HepG2 (cell line): ENCODE data around the gene ABCA3. TPM values are rescaled to one million over a fixed set of nuclear protein-coding genes. Genes with fewer than 3 reads are reported as not detected.

Experiments used
- KLF15 ChIP-seq: sonication (generic); formaldehyde crosslinking; IDR thresholded peaks from 2 replicates; pipeline ENCODE4 v1.8.1; 2023; ENCODE audit warnings: borderline replicate concordance, mild to moderate bottlenecking, inconsistent platforms, missing genetic modification reagents, mixed read lengths
- NFE2 ChIP-seq: sonication (generic); formaldehyde crosslinking; IDR thresholded peaks from 2 replicates; pipeline ENCODE4 v1.4.0; 2020; ENCODE audit warnings: missing genetic modification reagents
- PAXIP1 ChIP-seq: sonication (generic); formaldehyde crosslinking; conservative IDR thresholded peaks from 2 replicates; pipeline ENCODE4 v1.4.0; 2020; ENCODE audit warnings: mild to moderate bottlenecking, missing genetic modification reagents, moderate library complexity
- SAFB2 ChIP-seq: sonication (generic); formaldehyde crosslinking; IDR thresholded peaks from 2 replicates; pipeline ENCODE4 v1.5.1; 2020; ENCODE audit warnings: missing genetic modification reagents, low read depth, mild to moderate bottlenecking, borderline replicate concordance
- TBX2 ChIP-seq: sonication (generic); formaldehyde crosslinking; IDR thresholded peaks from 2 replicates; pipeline ENCODE4 v1.5.0; 2020; ENCODE audit warnings: missing genetic modification reagents, mild to moderate bottlenecking, borderline replicate concordance
- YEATS4 ChIP-seq: sonication (generic); formaldehyde crosslinking; IDR thresholded peaks from 2 replicates; pipeline ENCODE4 v1.4.0; 2020; ENCODE audit warnings: missing genetic modification reagents, borderline replicate concordance
- ZBTB10 ChIP-seq: sonication (generic); formaldehyde crosslinking; IDR thresholded peaks from 2 replicates; pipeline ENCODE4 v1.4.0; 2020; ENCODE audit warnings: missing genetic modification reagents, borderline replicate concordance
- ZBTB40 ChIP-seq, 2 experiments: fragments of 450-650 bp in 1 of 2; sonication (generic) in 1 of 2; formaldehyde crosslinking in 1 of 2; IDR thresholded peaks; 2 replicates each; pipeline versions ENCODE4 v1.6.1 to v1.8.0; 2016 to 2022; ENCODE audit warnings: antibody characterized with exemption in 1 of 2, mild to moderate bottlenecking in 1 of 2, missing genetic modification reagents in 1 of 2
- ZNF17 ChIP-seq: sonication (generic); formaldehyde crosslinking; IDR thresholded peaks from 2 replicates; pipeline ENCODE4 v1.5.0; 2020; ENCODE audit warnings: mild to moderate bottlenecking, missing genetic modification reagents
- polyA plus RNA-seq, 8 experiments: library from polyadenylated mRNA; depleted of rRNA in 3 of 8; stranded (reverse) in 7 of 8; unstranded in 1 of 8; fragments of >200 nt; fragmentation: Illumina TruSeq in 4 of 8; extraction: Trizol in 4 of 8; gene quantifications; 2 replicates each; pipeline versions ENCODE4 v1.2.1 to v1.2.3, GENCODE V29; 2011 to 2016; ENCODE audit warnings: low read depth in 4 of 8, missing spikeins in 1 of 8, mixed read lengths in 1 of 8; ENCODE audit not compliant: insufficient read depth in 1 of 8
- total RNA-seq, 5 experiments: library from RNA; depleted of rRNA; stranded (reverse); fragments of >200 nt; fragmentation: Illumina TruSeq; extraction: Trizol; gene quantifications; 2 replicates each; pipeline ENCODE4 v1.2.3, GENCODE V29; 2016; ENCODE audit warnings: low read depth in 1 of 5

Gene ABCA3
- total and polyA plus RNA-seq, 2 of the 13 experiments (the other 11 are each of a cell fraction or from before 2014, with no cell fraction given): 0.60 to 1.5 TPM

- TF ChIP-seq ZBTB40 (IDR thresholded peaks at IDR 0.05) (no peak), ZBTB40 (CRISPR knock-in tag; IDR thresholded peaks at IDR 0.05) (peak; percentile 37; the same call in 1 of the 2 replicates), YEATS4 (no peak), SAFB2 (CRISPR knock-in tag) (no peak), KLF15 (no peak), NFE2 (CRISPR knock-in tag) (no peak), TBX2 (CRISPR knock-in tag) (peak; percentile 62), PAXIP1 (CRISPR knock-in tag) (no peak), ZBTB10 (no peak), ZNF17 (CRISPR knock-in tag) (no peak)
These were observed 725 bp downstream of the ABCA3 start (continued) for GRCh38 chr16:2339521-2340484.
